GM12872 (cell line): Measurements from ENCODE around the gene CSNK2B.

Experiments used
- CTCF ChIP-seq: IDR thresholded peaks from 3 replicates; pipeline ENCODE4 v1.5.1; 2011; ENCODE audit warnings: low read depth, mild to moderate bottlenecking, low read length, moderate library complexity; ENCODE audit not compliant: insufficient read depth

The CSNK2B gene

GRCh38 chr6:31680226-31681134, 14.6 kb downstream of the CSNK2B start, which contains the start of gene LY6G5C:
Gene LY6G5C (minus strand): TSS chr6:31681067. CDS start chr6:31680373, 694 bp downstream.
- TF ChIP-seq CTCF: peak; percentile 77

GRCh38 chr6:31681135-31681671, 15.3 kb downstream of the CSNK2B start:
- 0 out of 3 replicates have a peak, but pooled peaks have one; percentile 21 for TF ChIP-seq CTCF

- TF ChIP-seq CTCF: no peak
These were observed 17.7 kb downstream of the CSNK2B start for GRCh38 chr6:31683591-31683990.

- TF ChIP-seq CTCF: no peak
These were observed 20.6 kb downstream of the CSNK2B start for GRCh38 chr6:31686483-31686882.

- no peak for TF ChIP-seq CTCF
These were observed 21.4 kb downstream of the CSNK2B start for GRCh38 chr6:31687321-31687720.

GRCh38 chr6:31687860-31688693, 22.2 kb downstream of the CSNK2B start:
- TF ChIP-seq CTCF: no peak
